Smooth muscle cell (in vitro differentiated cells): Measurements from ENCODE around the gene GRIA3. TPM values are rescaled to one million over a fixed set of nuclear protein-coding genes. Genes with fewer than 3 reads are reported as not detected.

Experiments
- DNase-seq: peaks from one replicate; lab custom pipeline; 2025; ENCODE audit not compliant: unreplicated experiment; lab: John Stamatoyannopoulos, UW
- H2AFZ ChIP-seq: fragments of 200-600 bp; sonication (generic); 2 replicates; pipeline ENCODE4 v1.6.0; 2016; ENCODE audit warnings: antibody characterized with exemption, low read depth, mild to moderate bottlenecking
- H3F3A ChIP-seq: fragments of 200-600 bp; sonication (generic); 2 replicates; pipeline ENCODE4 v1.6.0; 2017; ENCODE audit warnings: antibody characterized with exemption, low read depth
- H3K27ac ChIP-seq: fragments of 200-600 bp; sonication (generic); 2 replicates; pipeline ENCODE4 v1.5.1; 2016; ENCODE audit warnings: low read depth, mild to moderate bottlenecking
- H3K27me3 ChIP-seq: fragments of 200-600 bp; sonication (generic); 2 replicates; pipeline ENCODE4 v1.6.1; 2016; ENCODE audit warnings: low read depth, mild to moderate bottlenecking
- H3K36me3 ChIP-seq: fragments of 200-600 bp; sonication (generic); 2 replicates; pipeline ENCODE4 v1.5.1; 2016; ENCODE audit warnings: low read depth
- H3K4me1 ChIP-seq: fragments of 200-600 bp; sonication (generic); 2 replicates; pipeline ENCODE4 v1.5.1; 2016; ENCODE audit warnings: low read depth
- H3K4me2 ChIP-seq: fragments of 200-600 bp; sonication (generic); 2 replicates; pipeline ENCODE4 v1.6.0; 2016; ENCODE audit warnings: mild to moderate bottlenecking
- H3K4me3 ChIP-seq: fragments of 200-600 bp; sonication (generic); 2 replicates; pipeline ENCODE4 v1.5.1; 2016; ENCODE audit warnings: mild to moderate bottlenecking
- H3K79me2 ChIP-seq: fragments of 200-600 bp; sonication (generic); 2 replicates; pipeline ENCODE4 v1.6.0; 2016; ENCODE audit warnings: low read depth, mild to moderate bottlenecking
- H3K9ac ChIP-seq: fragments of 200-600 bp; sonication (generic); 2 replicates; pipeline ENCODE4 v1.6.0; 2016; ENCODE audit warnings: low read depth
- H3K9me3 ChIP-seq: fragments of 200-600 bp; sonication (generic); replicated peaks from 2 replicates; pipeline ENCODE4 v1.5.1; 2016; ENCODE audit warnings: low read depth
- H4K20me1 ChIP-seq: fragments of 200-600 bp; sonication (generic); 2 replicates; pipeline ENCODE4 v1.6.0; 2016; ENCODE audit warnings: low read depth
- CTCF ChIP-seq: fragments of 200-600 bp; sonication (generic); IDR thresholded peaks from 2 replicates; pipeline ENCODE4 v1.5.1; 2017; ENCODE audit warnings: borderline replicate concordance, mild to moderate bottlenecking, antibody characterized with exemption; ENCODE audit not compliant: insufficient read depth, poor library complexity, severe bottlenecking
- WGBS: methylation state at CpG from one replicate; pipeline ENCODE4 v1.1.7; 2016; ENCODE audit warnings: low lambda C conversion rate; 5-methylcytosine and 5-hydroxymethylcytosine counted together
- polyA plus RNA-seq: library from polyadenylated mRNA; unstranded; fragments of >200 nt; fragmentation: Nextera tagmentation; extraction: Ambion mirVana; gene quantifications from 2 replicates; pipeline ENCODE4 v1.2.1, GENCODE V29; 2016
- total RNA-seq: library from RNA; depleted of rRNA; stranded (reverse); fragments of >200 nt; gene quantifications from 2 replicates; pipeline ENCODE4 v1.2.3, GENCODE V29; 2014

The GRIA3 gene
- total and polyA plus RNA-seq, 2 experiments from 2014 or later = 7.2 to 12.7 TPM

GRCh38 chrX:123223859-123224258 is 39.8 kb downstream of the GRIA3 start:
- H3K9ac ChIP-seq = no peak overlapping the region
- H3K79me2 ChIP-seq = no peaks in the 10 kb centered on the region

DNA sequence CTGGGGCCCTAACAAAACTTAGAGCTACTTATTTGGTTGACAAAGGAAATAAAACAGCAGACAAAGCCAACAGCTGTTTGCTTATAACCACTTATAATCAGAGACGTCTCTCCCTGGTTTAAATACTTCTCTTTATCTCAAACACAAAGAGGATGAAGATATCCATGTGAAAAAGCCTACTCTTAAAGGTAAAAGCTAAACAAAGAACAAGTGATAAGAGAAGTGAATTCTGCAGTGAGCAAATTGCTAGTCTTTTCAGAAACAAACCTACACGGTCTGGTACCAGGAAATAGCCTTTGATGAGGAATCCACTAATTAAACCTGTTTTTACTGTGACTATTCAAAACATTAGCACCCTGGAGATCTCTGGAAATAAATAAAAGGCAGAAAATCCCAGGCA is 46.7 kb downstream of the GRIA3 start:
- Histone ChIP-seq H3K9ac (no peak overlapping the region), H3K4me3 (no peak overlapping the region), H3K27ac (no peak overlapping the region), H2AFZ (no peak overlapping the region), H3F3A (no peaks in the 10 kb centered on the region), H3K4me2 (no peak overlapping the region), H3K9me3 (no peaks in the 10 kb centered on the region), H3K27me3 (no peaks in the 10 kb centered on the region), H4K20me1 (no peaks in the 10 kb centered on the region), H3K36me3 (no peaks in the 10 kb centered on the region), H3K79me2 (no peaks in the 10 kb centered on the region), H3K4me1 (no peaks in the 10 kb centered on the region)
- TF ChIP-seq CTCF = no peak
- no peak for DNase-seq
- 30% methylated on average over 2 of the region's 2 CpGs for WGBS

More at GRCh38 chrX:123223859-123224258, 39.8 kb downstream of the GRIA3 start:
- H2AFZ ChIP-seq = no peak overlapping the region
- no peaks in the 10 kb centered on the region for H3K4me1 ChIP-seq
- no peak for DNase-seq
- no peaks in the 10 kb centered on the region for H4K20me1 ChIP-seq
- no peaks in the 10 kb centered on the region for H3K36me3 ChIP-seq
- TF ChIP-seq CTCF = no peak
- H3K4me2 ChIP-seq = no peak overlapping the region
- H3K27ac ChIP-seq = no peak overlapping the region
- H3K27me3 ChIP-seq = no peaks in the 10 kb centered on the region
- H3K4me3 ChIP-seq = no peak overlapping the region
- no peaks in the 10 kb centered on the region for H3K9me3 ChIP-seq
- H3F3A ChIP-seq = no peaks in the 10 kb centered on the region

DNA sequence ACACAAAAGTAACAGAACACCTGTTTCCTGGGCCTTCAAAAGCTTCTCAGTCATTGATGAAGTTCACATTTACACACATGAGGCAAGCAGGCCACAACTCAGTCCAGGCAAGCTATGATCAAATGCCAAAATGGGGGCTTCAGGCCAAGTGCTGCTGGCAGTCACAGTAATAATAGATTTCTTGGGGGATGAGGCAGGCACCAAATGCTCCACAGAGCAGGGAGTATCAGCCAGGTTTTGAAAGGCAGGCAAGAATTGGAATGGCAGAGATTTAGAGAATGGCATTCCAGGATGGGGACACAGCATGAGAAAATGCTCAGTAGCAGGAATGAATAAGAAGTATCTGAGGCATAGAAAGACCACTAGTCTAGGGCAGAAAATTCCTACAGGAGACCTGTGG is 52.8 kb downstream of the GRIA3 start:
- H3K27me3 ChIP-seq = no peaks in the 10 kb centered on the region
- no peak overlapping the region for H3K27ac ChIP-seq
- no peaks in the 10 kb centered on the region for H3K9me3 ChIP-seq
- no peak for TF ChIP-seq CTCF
- H3K4me1 ChIP-seq = no peaks in the 10 kb centered on the region
- H3F3A ChIP-seq = no peaks in the 10 kb centered on the region
- no peak for DNase-seq
- H4K20me1 ChIP-seq = no peaks in the 10 kb centered on the region
- H3K36me3 ChIP-seq = no peaks in the 10 kb centered on the region
- H2AFZ ChIP-seq = no peak overlapping the region
- H3K4me3 ChIP-seq = no peak overlapping the region
- H3K4me2 ChIP-seq = no peak overlapping the region
- H3K79me2 ChIP-seq = no peaks in the 10 kb centered on the region
- H3K9ac ChIP-seq = no peak overlapping the region

GRCh38 chrX:123237271-123237670 is 53.2 kb downstream of the GRIA3 start:
- Histone ChIP-seq H2AFZ (no peak overlapping the region), H3K4me3 (no peak overlapping the region), H3K36me3 (no peaks in the 10 kb centered on the region), H3K9me3 (no peaks in the 10 kb centered on the region), H3K79me2 (no peaks in the 10 kb centered on the region), H3K27me3 (no peaks in the 10 kb centered on the region), H3K4me1 (no peaks in the 10 kb centered on the region), H3K4me2 (no peak overlapping the region), H3F3A (no peaks in the 10 kb centered on the region), H4K20me1 (no peaks in the 10 kb centered on the region), H3K27ac (no peak overlapping the region), H3K9ac (no peak overlapping the region)
- no peak for DNase-seq
- no peak for TF ChIP-seq CTCF
- WGBS = 80% methylated on average over 3 of the region's 3 CpGs
